DMS153 (cell line): ENCODE data around the gene GYS1.
"Not testable (repeated sequence)": the region's sequence is repeated elsewhere in the genome, so short reads cannot be mapped to it uniquely, and the experiment has no call there.

Source experiments
- DNase-seq: peaks from one replicate; lab custom pipeline; 2025; lab: John Stamatoyannopoulos, UW

Gene GYS1

GRCh38 chr19:48993175-48994034 lies at the start of gene GYS1, which contains the start of gene RUVBL2:
TSS of gene GYS1 (minus strand) at chr19:48993309. CDS start at chr19:48993112, 197 bp downstream.
TSS of gene RUVBL2 (plus strand) at chr19:48993887. CDS start at chr19:48993912, 25 bp downstream.
- peak; percentile 98 for DNase-seq

GRCh38 chr19:49042666-49043065 lies 49.6 kb upstream of the GYS1 start:
- DNase-seq, result not testable (repeated sequence)

GRCh38 chr19:49042177-49042576 lies 49.1 kb upstream of the GYS1 start:
- no peak for DNase-seq

GRCh38 chr19:49039736-49040135 lies 46.6 kb upstream of the GYS1 start:
- DNase-seq, result not testable (repeated sequence)

- DNase-seq, result not testable (repeated sequence)
Measured at GRCh38 chr19:49038557-49039276, 45.6 kb upstream of the GYS1 start.

GRCh38 chr19:49038111-49038510 lies 45.0 kb upstream of the GYS1 start:
- DNase-seq, result not testable (repeated sequence)

- DNase-seq, result not testable (repeated sequence)
Measured at GRCh38 chr19:49036815-49037214, 43.7 kb upstream of the GYS1 start, which contains the start of gene CGB1. TSS of gene CGB1 (minus strand) at chr19:49036895. CDS start at chr19:49036711, 184 bp downstream.

GRCh38 chr19:49031642-49032301 lies 38.7 kb upstream of the GYS1 start, which contains the start of gene CGB2:
TSS of gene CGB2 (plus strand) at chr19:49031890. CDS start at chr19:49032096, 206 bp downstream.
- not testable (repeated sequence) for DNase-seq

GRCh38 chr19:49030323-49030722 lies 37.2 kb upstream of the GYS1 start:
- not testable (repeated sequence) for DNase-seq

GRCh38 chr19:49029749-49030148 lies 36.6 kb upstream of the GYS1 start:
- DNase-seq, result not testable (repeated sequence)

GRCh38 chr19:49028686-49029085 lies 35.6 kb upstream of the GYS1 start:
- not testable (repeated sequence) for DNase-seq

- DNase-seq, result not testable (repeated sequence)
Measured at GRCh38 chr19:49025599-49025998, 32.5 kb upstream of the GYS1 start.

GRCh38 chr19:49025088-49025487 lies 32.0 kb upstream of the GYS1 start:
- not testable (repeated sequence) for DNase-seq

- DNase-seq, result not testable (repeated sequence)
Measured at GRCh38 chr19:49024233-49024632, 31.1 kb upstream of the GYS1 start, which contains the start of gene CGB3. TSS of gene CGB3 (minus strand) at chr19:49024333. CDS start at chr19:49023971, 362 bp downstream.

GRCh38 chr19:49022116-49022515 lies 29.0 kb upstream of the GYS1 start:
- no peak for DNase-seq

GRCh38 chr19:49020931-49021895 lies 28.1 kb upstream of the GYS1 start:
- no peak for DNase-seq

- DNase-seq, result no peak
Measured at GRCh38 chr19:49020342-49020741, 27.2 kb upstream of the GYS1 start.

- DNase-seq, result peak; percentile 51
Measured at GRCh38 chr19:49019242-49019932, 26.3 kb upstream of the GYS1 start.

GRCh38 chr19:49018388-49019241 lies 25.5 kb upstream of the GYS1 start:
- not testable (repeated sequence) for DNase-seq
